Peyer's patch (tissue), 4 donors: ENCODE measurements around the gene PCNX2. TPM values are rescaled to one million over a fixed set of nuclear protein-coding genes. Genes with fewer than 3 reads are reported as not detected.

Experiments
- DNase-seq, 3 donors: peaks; one replicate each; pipeline ENCODE4 v3.0.0-alpha.2; 2017 to 2019
- H3K27ac ChIP-seq, 4 donors: fragments of 200-600 bp; sonication (generic); one replicate each; pipeline ENCODE4 v1.5.1; 2016 to 2019
- H3K27me3 ChIP-seq, 2 donors: fragments of 200-600 bp; sonication (generic); one replicate each; pipeline ENCODE4 v1.5.1; 2019
- H3K36me3 ChIP-seq, 3 donors: fragments of 200-600 bp; sonication (generic); one replicate each; pipeline ENCODE4 v1.5.1; 2016 to 2019
- H3K4me1 ChIP-seq, 4 donors: fragments of 200-600 bp; sonication (generic); one replicate each; pipeline ENCODE4 v1.5.1; 2016 to 2019
- H3K4me3 ChIP-seq, 4 donors: fragments of 200-600 bp; sonication (generic); 1 replicate in 3 of 4; 2 replicates in 1 of 4; pipeline ENCODE4 v1.5.1; 2016 to 2019; ENCODE audit warnings: mild to moderate bottlenecking in 1 of 4
- H3K9me3 ChIP-seq, 4 donors: fragments of 200-600 bp; sonication (generic); one replicate each; pipeline ENCODE4 v1.5.1; 2016 to 2019; ENCODE audit warnings: mild to moderate bottlenecking in 1 of 4
- CTCF ChIP-seq, 6 experiments: fragments of 450-650 bp in 4 of 6; fragments of 200-600 bp in 2 of 6; sonication (generic) in 1 of 6; IDR thresholded peaks; one replicate each; pipeline ENCODE4 v1.5.1; 2017 to 2019; ENCODE audit warnings: antibody characterized with exemption in 6 of 6, mild to moderate bottlenecking in 3 of 6, moderate library complexity in 1 of 6
- POLR2A ChIP-seq, 2 donors: fragments of 450-650 bp; IDR thresholded peaks; one replicate each; pipeline ENCODE4 v1.5.1; 2017; ENCODE audit warnings: antibody characterized with exemption in 2 of 2, mild to moderate bottlenecking in 2 of 2, moderate library complexity in 2 of 2
- total RNA-seq, 4 donors: library from RNA; depleted of rRNA; stranded (reverse); fragments of >200 nt; gene quantifications; one replicate each; pipeline ENCODE4 v1.1.0, GENCODE V29; 2016

The PCNX2 gene
- total RNA-seq, 4 donors from 2014 or later = 6.3 to 79.2 (median 18.9) TPM

- H3K9me3 ChIP-seq = no peaks in the 10 kb centered on the region
- H3K36me3 ChIP-seq = no peaks in the 10 kb centered on the region
- H3K27ac ChIP-seq = no peak overlapping the region
- TF ChIP-seq CTCF (IDR thresholded peaks at IDR 0.05) (no peak), POLR2A (IDR thresholded peaks at IDR 0.05) (no peak)
- DNase-seq = no peak
- no peaks in the 10 kb centered on the region for H3K4me1 ChIP-seq
- H3K27me3 ChIP-seq = no peaks in the 10 kb centered on the region
- H3K4me3 ChIP-seq = no peak overlapping the region
Measured at GRCh38 chr1:233094269-233094668, 201.3 kb downstream of the PCNX2 start.

GRCh38 chr1:233090746-233091494, 204.6 kb downstream of the PCNX2 start:
- Histone ChIP-seq H3K4me1 (no peaks in the 10 kb centered on the region), H3K4me3 (no peak overlapping the region), H3K27ac (no peak overlapping the region), H3K27me3 (no peaks in the 10 kb centered on the region), H3K9me3 (no peaks in the 10 kb centered on the region), H3K36me3 (no peaks in the 10 kb centered on the region)
- TF ChIP-seq POLR2A (IDR thresholded peaks at IDR 0.05) = no peak
- no peak for DNase-seq

- no peaks in the 10 kb centered on the region for H3K4me1 ChIP-seq
- H3K9me3 ChIP-seq = no peaks in the 10 kb centered on the region
- H3K27me3 ChIP-seq = no peaks in the 10 kb centered on the region
Measured at GRCh38 chr1:233089251-233089650, 206.3 kb downstream of the PCNX2 start.

GRCh38 chr1:233088613-233089012, 206.9 kb downstream of the PCNX2 start:
- TF ChIP-seq CTCF (IDR thresholded peaks at IDR 0.05) (no peak), POLR2A (IDR thresholded peaks at IDR 0.05) (no peak)
- H3K27me3 ChIP-seq = no peaks in the 10 kb centered on the region

More at GRCh38 chr1:233089251-233089650, 206.3 kb downstream of the PCNX2 start:
- Histone ChIP-seq H3K27ac (no peak overlapping the region), H3K4me3 (no peak overlapping the region), H3K36me3 (no peaks in the 10 kb centered on the region)
- TF ChIP-seq POLR2A (IDR thresholded peaks at IDR 0.05) = no peak
- no peak for TF ChIP-seq CTCF (IDR thresholded peaks at IDR 0.05)
- no peak for DNase-seq

GRCh38 chr1:233086961-233087881, 208.3 kb downstream of the PCNX2 start:
- TF ChIP-seq CTCF (IDR thresholded peaks at IDR 0.05) (no peak), POLR2A (IDR thresholded peaks at IDR 0.05) (no peak)
- H3K9me3 ChIP-seq = no peaks in the 10 kb centered on the region
- no peaks in the 10 kb centered on the region for H3K36me3 ChIP-seq
- H3K27me3 ChIP-seq = no peaks in the 10 kb centered on the region
- no peaks in the 10 kb centered on the region for H3K4me1 ChIP-seq
- DNase-seq = no peak
- H3K27ac ChIP-seq = no peak overlapping the region
- no peak overlapping the region for H3K4me3 ChIP-seq

More at GRCh38 chr1:233088613-233089012, 206.9 kb downstream of the PCNX2 start:
- DNase-seq = no peak
- H3K4me3 ChIP-seq = no peak overlapping the region
- no peaks in the 10 kb centered on the region for H3K9me3 ChIP-seq
- H3K4me1 ChIP-seq = no peaks in the 10 kb centered on the region
- H3K36me3 ChIP-seq = no peaks in the 10 kb centered on the region
- H3K27ac ChIP-seq = no peak overlapping the region

- TF ChIP-seq POLR2A (IDR thresholded peaks at IDR 0.05) = no peak
- TF ChIP-seq CTCF (IDR thresholded peaks at IDR 0.05) = no peak
- Histone ChIP-seq H3K9me3 (no peaks in the 10 kb centered on the region), H3K4me3 (no peak overlapping the region), H3K36me3 (no peaks in the 10 kb centered on the region), H3K4me1 (no peaks in the 10 kb centered on the region), H3K27ac (no peak overlapping the region), H3K27me3 (no peaks in the 10 kb centered on the region)
- DNase-seq = no peak
Measured at GRCh38 chr1:233085566-233085965, 210.0 kb downstream of the PCNX2 start.
